ENCODE results near the gene NIP7. TPM values are rescaled to one million over a fixed set of nuclear protein-coding genes. Genes with fewer than 3 reads are reported as not detected.

The NIP7 gene
- total RNA-seq, 4 donors from 2014 or later = 6.2 to 21.7 (median 16.9) TPM

- no peak overlapping the region for H3K27ac ChIP-seq
- TF ChIP-seq CTCF (IDR thresholded peaks at IDR 0.05) (no peak), POLR2A (IDR thresholded peaks at IDR 0.05) (no peak)
- H3K9me3 ChIP-seq = no peaks in the 10 kb centered on the region
- H3K36me3 ChIP-seq = no peaks in the 10 kb centered on the region
- intact Hi-C loops (cut with DNase I; ENCODE audit: low total_unique reads) = no loop called here
- H3K27me3 ChIP-seq = no peaks in the 10 kb centered on the region
- peaks cover 13 to 18% of the 10 kb centered on the region in 2 donors for H3K4me1 ChIP-seq
- no peak overlapping the region for H3K4me3 ChIP-seq
- no peak for DNase-seq
Observed at GRCh38 chr16:69326172-69326873, 13.2 kb upstream of the NIP7 start.

- Histone ChIP-seq H3K27ac (no peak overlapping the region), H3K36me3 (no peaks in the 10 kb centered on the region), H3K27me3 (no peaks in the 10 kb centered on the region), H3K4me3 (no peak overlapping the region), H3K4me1 (peaks cover 13 to 18% of the 10 kb centered on the region in 2 donors), H3K9me3 (no peaks in the 10 kb centered on the region)
- DNase-seq = peak in 1 of 2 donors; percentile 8
- no peak for TF ChIP-seq POLR2A (IDR thresholded peaks at IDR 0.05)
- TF ChIP-seq CTCF (IDR thresholded peaks at IDR 0.05) = no peak
- intact Hi-C loops (cut with DNase I; ENCODE audit: low total_unique reads) = no loop called here
Observed at GRCh38 chr16:69327585-69328310, 11.8 kb upstream of the NIP7 start.

GRCh38 chr16:69328854-69329316 is 10.7 kb upstream of the NIP7 start:
- peaks cover 13 to 18% of the 10 kb centered on the region in 2 donors for H3K4me1 ChIP-seq
- no peak overlapping the region for H3K27ac ChIP-seq
- DNase-seq = peak in 1 of 2 donors; percentile 13
- no peak overlapping the region for H3K4me3 ChIP-seq
- H3K9me3 ChIP-seq = no peaks in the 10 kb centered on the region
- intact Hi-C loops (cut with DNase I; ENCODE audit: low total_unique reads) = no loop called here
- no peaks in the 10 kb centered on the region for H3K27me3 ChIP-seq
- TF ChIP-seq CTCF (IDR thresholded peaks at IDR 0.05) (no peak), POLR2A (IDR thresholded peaks at IDR 0.05) (no peak)
- no peaks in the 10 kb centered on the region for H3K36me3 ChIP-seq

- Histone ChIP-seq H3K9me3 (no peaks in the 10 kb centered on the region), H3K4me1 (peaks cover 13 to 18% of the 10 kb centered on the region in 2 donors), H3K36me3 (no peaks in the 10 kb centered on the region), H3K4me3 (peak overlapping the region; percentile 57 to 92), H3K27ac (peak overlapping the region; percentile 23 to 88), H3K27me3 (no peaks in the 10 kb centered on the region)
- intact Hi-C loops (cut with DNase I; ENCODE audit: low total_unique reads) = no loop called here
- peak in 1 of 2 donors; percentile 17 for DNase-seq
- TF ChIP-seq POLR2A (IDR thresholded peaks at IDR 0.05) (no peak), CTCF (IDR thresholded peaks at IDR 0.05) (no peak)
Observed at GRCh38 chr16:69329369-69330285, 9.9 kb upstream of the NIP7 start.

All from uterus (tissue), 4 donors.